22Rv1 (cell line): Measurements from ENCODE around the gene C2CD2.

Experiments
- CTCF ChIP-seq: fragments of 450-650 bp; IDR thresholded peaks from 2 replicates; pipeline ENCODE4 v1.5.1; 2017; ENCODE audit warnings: mild to moderate bottlenecking
- ZFX ChIP-seq: fragments of 450-650 bp; IDR thresholded peaks from 2 replicates; pipeline ENCODE4 v1.6.1; 2017; ENCODE audit warnings: antibody characterized with exemption, borderline replicate concordance

GRCh38 chr21:41847066-41847804 lies 106.6 kb downstream of the C2CD2 start:
- TF ChIP-seq CTCF (no peak), ZFX (no peak)
